KBM-7 (cell line): Measurements from ENCODE around the gene STK35.

ENCODE experiments used
- DNase-seq: peaks from one replicate; pipeline ENCODE4 v3.0.0-alpha.2; 2015
- in situ Hi-C: fragments of 300-500 bp; cut with MboI; formaldehyde crosslinking; loops from 2 replicates; pipeline ENCODE4 v1.14.3; 2020; ENCODE audit warnings: low sequenced_read_pairs, low pct_unique_long_range_greater_than_20kb, mixed read lengths

Gene STK35

GRCh38 chr20:2102585-2103460 is 1.2 kb downstream of the STK35 start:
- peak; percentile 92 for DNase-seq
- in situ Hi-C loops, result no loop called here

- in situ Hi-C loops, result no loop called here
- DNase-seq, result peak; percentile 25
Observed at GRCh38 chr20:2103461-2104153, 2.0 kb downstream of the STK35 start.

- DNase-seq, result no peak
- in situ Hi-C loops, result no loop called here
Observed at GRCh38 chr20:2104236-2104635, 2.6 kb downstream of the STK35 start.

- in situ Hi-C loops, result no loop called here
Observed at GRCh38 chr20:2108498-2108897, 6.9 kb downstream of the STK35 start.

GRCh38 chr20:2108987-2109386 is 7.4 kb downstream of the STK35 start:
- no peak for DNase-seq
- in situ Hi-C loops, result no loop called here

More at GRCh38 chr20:2108498-2108897, 6.9 kb downstream of the STK35 start:
- DNase-seq, result no peak

DNA sequence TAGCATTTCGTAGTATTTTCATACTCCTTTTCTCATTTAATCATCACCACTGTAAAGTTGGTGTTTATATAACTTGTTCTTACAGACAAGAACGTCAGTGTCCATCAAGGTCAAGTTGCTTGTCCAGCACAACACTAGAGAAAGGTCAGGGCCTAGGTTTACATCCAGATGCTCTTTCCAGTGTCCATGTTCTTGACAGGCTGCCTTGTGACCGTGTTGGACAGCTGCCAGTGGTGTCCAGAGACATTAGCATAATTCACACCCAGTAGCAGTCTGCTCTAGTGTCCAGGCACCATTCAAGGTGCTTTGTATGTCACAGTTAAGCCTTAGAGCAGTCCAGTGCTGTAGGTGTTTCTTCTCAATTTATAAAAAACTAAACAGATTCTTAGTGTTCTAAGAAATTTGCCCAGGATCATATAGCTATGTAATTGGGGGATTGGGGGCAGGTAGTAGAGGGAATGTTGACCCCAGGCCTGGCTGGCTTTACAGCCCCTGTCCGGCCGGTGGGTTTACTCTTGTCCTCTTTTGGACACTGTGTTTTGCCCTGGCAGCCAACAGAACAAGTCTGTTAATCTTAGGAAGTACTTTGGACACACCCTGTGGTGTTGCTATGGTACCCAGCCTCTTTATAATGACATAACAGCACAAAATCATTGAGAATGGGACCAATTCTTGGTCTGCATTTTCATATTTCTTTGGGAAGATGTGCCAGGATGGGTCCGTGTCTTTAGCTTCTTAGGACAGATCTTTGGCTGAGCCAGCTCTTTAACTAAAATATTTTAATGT is 8.0 kb downstream of the STK35 start:
- in situ Hi-C loops, result no loop called here
- DNase-seq, result no peak

DNA sequence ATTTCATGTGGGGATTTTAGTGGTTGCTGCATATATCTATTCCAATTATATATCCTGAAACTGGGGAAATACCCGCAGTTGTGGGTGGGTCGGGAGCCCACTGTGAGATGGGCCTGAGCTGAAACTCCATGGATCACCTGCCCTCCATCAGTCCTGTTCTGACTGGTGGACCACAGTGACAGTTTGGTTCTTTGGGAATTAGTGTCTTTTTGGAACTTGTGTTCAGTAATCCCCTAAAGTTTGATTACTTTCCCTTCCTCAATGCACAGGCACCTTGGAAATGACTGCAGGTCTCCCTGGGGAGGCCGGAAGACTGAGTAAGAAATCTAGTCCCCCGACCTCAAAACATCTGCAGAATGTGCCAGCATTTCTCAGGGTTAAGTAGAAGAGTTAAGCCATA is 11.3 kb downstream of the STK35 start:
- in situ Hi-C loops, result no loop called here
- no peak for DNase-seq

DNA sequence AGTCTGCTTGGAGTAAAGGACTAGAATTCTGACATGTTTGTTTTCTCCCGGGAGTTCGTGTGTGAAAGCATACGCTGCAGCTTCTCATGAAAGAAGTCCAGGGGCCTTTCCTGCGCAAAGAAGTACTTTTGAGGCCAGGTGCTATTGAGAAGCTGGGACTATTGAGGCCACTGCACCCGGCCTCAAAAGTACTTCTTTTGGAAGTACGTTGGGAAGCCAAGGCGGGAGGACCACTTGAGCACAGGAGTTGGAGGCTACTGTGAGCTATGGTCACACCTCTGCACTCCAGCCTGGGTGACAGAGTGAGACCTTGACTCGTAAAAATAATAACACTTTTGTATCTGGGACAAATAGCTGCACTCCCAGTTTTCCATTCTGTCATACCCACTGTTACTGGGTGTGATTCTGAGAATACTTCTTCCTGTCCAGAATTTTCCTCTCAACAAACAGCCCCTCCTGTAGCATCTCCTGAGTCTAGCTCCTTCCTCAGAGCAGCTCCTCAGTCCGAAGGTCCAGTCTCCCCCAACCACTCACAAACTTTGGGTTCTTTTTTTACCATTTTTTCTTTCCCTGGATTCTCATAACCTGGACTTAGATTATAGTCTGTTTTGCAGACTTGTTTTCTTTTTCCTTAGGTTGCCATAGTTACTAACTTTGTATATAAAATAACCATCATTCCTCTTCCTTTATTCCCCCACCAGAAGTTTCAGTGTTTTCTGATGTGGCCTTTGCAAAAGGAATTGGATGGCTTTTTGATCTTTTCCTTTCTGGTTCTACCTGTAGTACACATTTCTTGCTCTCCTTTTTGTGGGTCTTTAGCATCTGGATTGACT is 12.7 kb downstream of the STK35 start:
- in situ Hi-C loops, result no loop called here
- no peak for DNase-seq

DNA sequence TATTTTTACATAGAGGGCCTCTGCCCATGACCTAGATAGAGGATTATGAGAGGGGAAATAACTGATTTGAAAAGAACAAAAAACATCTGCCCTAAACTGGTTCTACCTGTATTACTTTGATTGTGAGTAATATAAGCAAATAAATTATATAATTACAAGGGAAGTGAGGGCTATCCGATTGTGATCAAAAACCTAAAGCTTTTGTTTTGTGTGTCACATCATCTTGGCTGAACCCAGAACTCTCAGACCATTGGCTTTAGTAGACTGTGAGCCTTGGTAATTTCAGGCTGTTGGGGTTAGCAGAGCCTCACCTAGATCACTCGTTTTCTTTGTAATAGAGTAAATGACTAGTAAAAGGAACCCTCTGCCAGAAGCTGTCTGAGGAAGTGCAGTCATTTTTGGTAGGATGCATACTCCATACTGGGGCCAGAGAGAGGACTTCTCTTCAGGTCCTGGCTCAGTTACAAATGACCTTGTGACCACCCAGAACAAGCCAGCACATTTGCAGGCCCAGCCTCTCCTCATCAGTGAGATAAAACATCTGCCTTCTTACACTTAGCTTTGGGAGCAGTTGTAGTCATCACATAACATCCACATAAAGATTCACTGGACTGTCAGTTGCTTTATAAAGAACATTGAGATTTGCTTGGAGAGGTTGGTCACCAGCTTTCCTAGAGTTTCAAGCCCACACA is 13.5 kb downstream of the STK35 start:
- in situ Hi-C loops, result no loop called here
- no peak for DNase-seq

- no peak for DNase-seq
- in situ Hi-C loops, result no loop called here
Observed at GRCh38 chr20:2116170-2116940, 14.7 kb downstream of the STK35 start.

DNA sequence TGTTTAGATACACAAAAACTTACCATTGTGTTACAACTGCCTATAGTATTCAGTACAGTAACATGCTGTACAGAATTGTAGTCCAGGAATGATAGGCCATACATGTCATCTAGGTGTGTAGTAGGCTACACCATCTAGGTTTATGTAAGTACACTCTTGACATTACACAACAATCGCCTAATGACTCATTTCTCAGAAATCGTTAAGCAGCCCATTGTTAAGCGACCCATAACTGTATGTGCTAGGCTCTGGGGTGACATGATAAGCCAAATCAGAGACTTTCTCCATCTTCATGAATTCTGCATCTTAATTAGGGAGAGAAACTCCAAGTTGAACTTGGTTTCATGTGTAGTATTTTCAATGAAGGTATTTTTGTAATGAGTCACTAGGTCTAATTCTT is 17.2 kb downstream of the STK35 start:
- no peak for DNase-seq
- in situ Hi-C loops, result no loop called here

- DNase-seq, result no peak
- in situ Hi-C loops, result no loop called here
Observed at GRCh38 chr20:2122936-2123335, 21.3 kb downstream of the STK35 start.

- in situ Hi-C loops, result no loop called here
- DNase-seq, result no peak
Observed at GRCh38 chr20:2123720-2124119, 22.1 kb downstream of the STK35 start.

GRCh38 chr20:2124564-2125213 is 23.1 kb downstream of the STK35 start:
- no peak for DNase-seq
- in situ Hi-C loops, result no loop called here

DNA sequence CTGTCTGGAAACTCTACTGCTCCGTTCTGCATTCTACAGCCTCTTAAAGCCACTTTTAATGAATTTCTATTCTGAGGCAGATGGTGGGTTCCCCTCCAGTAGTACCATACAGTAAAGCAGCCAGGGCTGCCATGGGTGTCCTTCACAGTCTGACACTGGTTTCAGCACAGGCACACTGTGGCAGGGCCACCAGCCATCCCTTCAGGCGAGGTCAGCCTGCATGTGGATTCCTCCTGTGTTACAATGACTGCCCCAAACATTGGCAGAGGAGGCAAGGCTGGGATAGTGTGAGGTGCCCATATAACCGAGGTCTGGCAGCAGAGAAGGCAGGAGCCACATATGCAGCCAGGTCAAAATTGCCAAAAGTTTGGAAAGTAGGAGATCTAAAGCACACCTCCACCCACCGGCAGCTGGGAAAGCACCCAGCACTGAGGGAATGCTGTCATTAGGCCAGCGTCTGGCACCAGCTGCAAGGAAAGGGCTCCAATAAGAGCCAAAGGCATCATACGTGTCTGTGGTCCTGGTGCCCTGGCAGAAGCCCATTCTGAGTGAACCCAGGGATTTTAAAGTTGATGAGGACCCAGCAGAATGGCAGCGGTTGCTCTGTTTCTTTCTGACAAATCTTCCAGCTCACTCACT is 24.0 kb downstream of the STK35 start:
- DNase-seq, result no peak
- in situ Hi-C loops, result no loop called here

GRCh38 chr20:2127238-2127637 is 25.6 kb downstream of the STK35 start:
- in situ Hi-C loops, result no loop called here
- no peak for DNase-seq

DNA sequence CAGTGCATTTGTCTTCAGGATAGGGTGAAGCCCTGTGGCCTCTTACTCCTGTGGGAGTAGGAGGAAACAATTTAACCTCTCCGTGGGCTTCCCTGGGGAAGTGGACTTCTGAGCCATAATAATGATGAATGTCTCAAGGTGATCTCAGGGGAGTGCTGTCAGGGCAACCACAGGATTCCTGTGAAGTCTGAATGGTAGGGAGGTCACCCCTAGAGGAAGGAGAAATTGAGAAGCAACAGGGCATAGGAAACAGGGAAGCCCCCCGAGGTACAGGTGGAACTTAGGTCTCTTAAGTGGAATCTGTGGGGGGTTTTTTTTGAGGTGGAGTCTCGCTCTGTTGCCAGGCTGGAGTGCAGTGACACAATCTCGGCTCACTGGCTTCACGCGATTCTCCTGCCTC is 26.9 kb downstream of the STK35 start:
- no peak for DNase-seq
- in situ Hi-C loops, result no loop called here
